ENCODE measurements around the gene XXYLT1. TPM values are rescaled to one million over a fixed set of nuclear protein-coding genes. Genes with fewer than 3 reads are reported as not detected.

Gene XXYLT1
- total RNA-seq, 1 experiment from 2014 or later = 10.9 TPM

- intact Hi-C loops (cut with micrococcal nuclease) = no loop called here
Observed at GRCh38 chr3:195156286-195156890, 114.6 kb downstream of the XXYLT1 start.

More at GRCh38 chr3:195156286-195156890, 114.6 kb downstream of the XXYLT1 start:
- ChIA-PET POLR2A (no interaction called here), RAD21 (ENCODE audit: low non-redundant PET in 1 of 2, low total read pairs in 2 of 2, uncharacterized antibody in 2 of 2, unreplicated experiment in 2 of 2) (no interaction called here), CTCF (no interaction called here)
- TF ChIP-seq POLR2A (IDR thresholded peaks at IDR 0.05; ENCODE audit: borderline replicate concordance, extremely low read depth, insufficient read depth, insufficient read length) = no peak
- TF ChIP-seq ZNF274 (IDR thresholded peaks at IDR 0.05; ENCODE audit: low read depth, low read length) = no peak
- TF ChIP-seq CBX3 (IDR thresholded peaks at IDR 0.05; ENCODE audit: low read depth) = no peak
- TF ChIP-seq POLR2AphosphoS5 (IDR thresholded peaks at IDR 0.05; ENCODE audit: low read depth, low read length) = no peak
- no peak for TF ChIP-seq CEBPB (IDR thresholded peaks at IDR 0.05; ENCODE audit: low read depth)
- TF ChIP-seq, protein P1, sequence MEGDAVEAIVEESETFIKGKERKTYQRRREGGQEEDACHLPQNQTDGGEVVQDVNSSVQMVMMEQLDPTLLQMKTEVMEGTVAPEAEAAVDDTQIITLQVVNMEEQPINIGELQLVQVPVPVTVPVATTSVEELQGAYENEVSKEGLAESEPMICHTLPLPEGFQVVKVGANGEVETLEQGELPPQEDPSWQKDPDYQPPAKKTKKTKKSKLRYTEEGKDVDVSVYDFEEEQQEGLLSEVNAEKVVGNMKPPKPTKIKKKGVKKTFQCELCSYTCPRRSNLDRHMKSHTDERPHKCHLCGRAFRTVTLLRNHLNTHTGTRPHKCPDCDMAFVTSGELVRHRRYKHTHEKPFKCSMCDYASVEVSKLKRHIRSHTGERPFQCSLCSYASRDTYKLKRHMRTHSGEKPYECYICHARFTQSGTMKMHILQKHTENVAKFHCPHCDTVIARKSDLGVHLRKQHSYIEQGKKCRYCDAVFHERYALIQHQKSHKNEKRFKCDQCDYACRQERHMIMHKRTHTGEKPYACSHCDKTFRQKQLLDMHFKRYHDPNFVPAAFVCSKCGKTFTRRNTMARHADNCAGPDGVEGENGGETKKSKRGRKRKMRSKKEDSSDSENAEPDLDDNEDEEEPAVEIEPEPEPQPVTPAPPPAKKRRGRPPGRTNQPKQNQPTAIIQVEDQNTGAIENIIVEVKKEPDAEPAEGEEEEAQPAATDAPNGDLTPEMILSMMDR (IDR thresholded peaks at IDR 0.05 in 2 of 3, conservative IDR thresholded peaks at IDR 0.05 in 1 of 3; ENCODE audit: borderline replicate concordance in 1 of 3, insufficient read depth in 1 of 3, low read depth in 2 of 3, low read length in 2 of 3) = no peak
- TF ChIP-seq EZH2phosphoT487 (IDR thresholded peaks at IDR 0.05; ENCODE audit: borderline replicate concordance) = no peak
- TF ChIP-seq RAD21 (IDR thresholded peaks at IDR 0.05; ENCODE audit: low read depth) = no peak
- no peak for TF ChIP-seq YY1 (IDR thresholded peaks at IDR 0.05; ENCODE audit: extremely low read depth, insufficient replicate concordance, low read depth, low read length)
- TF ChIP-seq SIN3A (IDR thresholded peaks at IDR 0.05; ENCODE audit: low read depth) = no peak
- TF ChIP-seq EGR1 (IDR thresholded peaks at IDR 0.05; ENCODE audit: low read depth) = no peak
- TF ChIP-seq, protein P2, sequence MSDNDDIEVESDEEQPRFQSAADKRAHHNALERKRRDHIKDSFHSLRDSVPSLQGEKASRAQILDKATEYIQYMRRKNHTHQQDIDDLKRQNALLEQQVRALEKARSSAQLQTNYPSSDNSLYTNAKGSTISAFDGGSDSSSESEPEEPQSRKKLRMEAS (IDR thresholded peaks at IDR 0.05) = no peak
- no peak for TF ChIP-seq TCF7L2 (IDR thresholded peaks at IDR 0.05; ENCODE audit: borderline replicate concordance, extremely low read depth, insufficient read depth, insufficient read length)
- no peak for TF ChIP-seq REST (IDR thresholded peaks at IDR 0.05; ENCODE audit: low read depth)
- TF ChIP-seq ZFX (IDR thresholded peaks at IDR 0.05) = no peak
- no peak for TF ChIP-seq JUND (IDR thresholded peaks at IDR 0.05)
- no peaks in the 10 kb centered on the region for H3K9me2 ChIP-seq (ENCODE audit: insufficient read depth)
- no peaks in the 10 kb centered on the region for H3K27me3 ChIP-seq (ENCODE audit: insufficient read depth, low read length)
- BruUV-seq (replicated peaks) = no TSS peak
- DNase-seq (ENCODE audit: low read depth, low spot score) = no peak
- H3K27ac ChIP-seq (ENCODE audit: low read depth, low read length) = no peak overlapping the region
- H3K9ac ChIP-seq (ENCODE audit: low read length) = no peak overlapping the region
- H3K4me2 ChIP-seq (ENCODE audit: low read length) = no peak overlapping the region
- no peak for ATAC-seq
- H3K4me3 ChIP-seq (replicated peaks in 1 of 2; ENCODE audit: low read depth in 1 of 2, low read length in 2 of 2) = no peak overlapping the region
- H3K79me2 ChIP-seq (ENCODE audit: insufficient read depth, low read length) = no peaks in the 10 kb centered on the region
- no peaks in the 10 kb centered on the region for H3K36me3 ChIP-seq (ENCODE audit: control insufficient read depth in 1 of 2, insufficient read depth in 2 of 2, low read length in 2 of 2)
- no peaks in the 10 kb centered on the region for H4K20me1 ChIP-seq (ENCODE audit: insufficient read depth)
- peaks cover 7 to 12% of the 10 kb centered on the region in 2 experiments for H3K4me1 ChIP-seq (ENCODE audit: control insufficient read depth in 1 of 2, insufficient read depth in 2 of 2, low read length in 2 of 2)
- no peaks in the 10 kb centered on the region for H3K9me3 ChIP-seq (ENCODE audit: control insufficient read depth in 1 of 2, insufficient read depth in 1 of 2, low read depth in 1 of 2, low read length in 2 of 2)
- no peak overlapping the region for H2AFZ ChIP-seq (ENCODE audit: low read depth, low read length, poor library complexity, severe bottlenecking)

Measured in HCT116 (cell line).